HEK293 (cell line): ENCODE measurements around the gene ZNF48.
A peak's percentile ranks its signal among the peaks of the same experiment; 100 is the strongest.

ENCODE experiments used
- GLI4 ChIP-seq: fragments of 450-650 bp; formaldehyde crosslinking; IDR thresholded peaks from 2 replicates; pipeline ENCODE4 v1.5.1; 2016; ENCODE audit warnings: missing biosample characterization, missing genetic modification characterization
- HOXA7 ChIP-seq: sonication (generic); formaldehyde crosslinking; IDR thresholded peaks from 2 replicates; pipeline ENCODE4 v1.8.1; 2022; ENCODE audit warnings: missing genetic modification reagents, borderline replicate concordance
- INSM2 ChIP-seq: fragments of 450-650 bp; formaldehyde crosslinking; IDR thresholded peaks from 2 replicates; pipeline ENCODE4 v1.5.1; 2016; ENCODE audit warnings: missing biosample characterization, missing genetic modification characterization
- KLF10 ChIP-seq: fragments of 450-650 bp; IDR thresholded peaks from 2 replicates; pipeline ENCODE4 v1.5.1; 2018; ENCODE audit warnings: missing biosample characterization, mild to moderate bottlenecking, missing genetic modification characterization
- KLF7 ChIP-seq: fragments of 450-650 bp; formaldehyde crosslinking; IDR thresholded peaks from 2 replicates; pipeline ENCODE4 v1.5.1; 2016; ENCODE audit warnings: missing biosample characterization, missing genetic modification characterization, borderline replicate concordance
- MEIS1 ChIP-seq: sonication (generic); formaldehyde crosslinking; IDR thresholded peaks from 2 replicates; pipeline ENCODE4 v1.8.1; 2022; ENCODE audit warnings: missing genetic modification reagents, mild to moderate bottlenecking, borderline replicate concordance
- PRDM10 ChIP-seq: fragments of 450-650 bp; formaldehyde crosslinking; IDR thresholded peaks from 2 replicates; pipeline ENCODE4 v1.5.1; 2016; ENCODE audit warnings: missing biosample characterization, missing genetic modification characterization
- PRDM6 ChIP-seq: fragments of 450-650 bp; formaldehyde crosslinking; IDR thresholded peaks from 2 replicates; pipeline ENCODE4 v1.5.1; 2017; ENCODE audit warnings: missing biosample characterization, missing genetic modification characterization
- SCRT2 ChIP-seq: fragments of 450-650 bp; formaldehyde crosslinking; IDR thresholded peaks from 2 replicates; pipeline ENCODE4 v1.5.1; 2016; ENCODE audit warnings: missing biosample characterization, missing genetic modification characterization
- YY1 ChIP-seq: fragments of 450-650 bp; formaldehyde crosslinking; IDR thresholded peaks from 2 replicates; pipeline ENCODE4 v1.5.1; 2018; ENCODE audit warnings: missing biosample characterization, missing genetic modification characterization
- ZBTB17 ChIP-seq: fragments of 450-650 bp; formaldehyde crosslinking; IDR thresholded peaks from 2 replicates; pipeline ENCODE4 v1.5.1; 2016; ENCODE audit warnings: missing biosample characterization, missing genetic modification characterization
- ZBTB20 ChIP-seq: fragments of 450-650 bp; formaldehyde crosslinking; IDR thresholded peaks from 2 replicates; pipeline ENCODE4 v1.5.1; 2016; ENCODE audit warnings: missing biosample characterization, missing genetic modification characterization
- ZBTB26 ChIP-seq: fragments of 450-650 bp; formaldehyde crosslinking; optimal IDR thresholded peaks from 2 replicates; pipeline ENCODE3; 2016; ENCODE audit warnings: missing biosample characterization, mild to moderate bottlenecking, missing genetic modification characterization
- ZNF132 ChIP-seq: fragments of 450-650 bp; formaldehyde crosslinking; IDR thresholded peaks from 2 replicates; pipeline ENCODE4 v1.5.1; 2017; ENCODE audit warnings: missing biosample characterization, missing genetic modification characterization, borderline replicate concordance
- ZNF140 ChIP-seq: fragments of 450-650 bp; formaldehyde crosslinking; IDR thresholded peaks from 2 replicates; pipeline ENCODE4 v1.5.1; 2016; ENCODE audit warnings: missing biosample characterization, missing genetic modification characterization
- ZNF24 ChIP-seq: fragments of 450-650 bp; formaldehyde crosslinking; IDR thresholded peaks from 2 replicates; pipeline ENCODE4 v1.5.1; 2016; ENCODE audit warnings: missing biosample characterization, missing genetic modification characterization
- ZNF248 ChIP-seq: fragments of 450-650 bp; formaldehyde crosslinking; IDR thresholded peaks from 2 replicates; pipeline ENCODE4 v1.5.1; 2017; ENCODE audit warnings: missing biosample characterization, missing genetic modification characterization
- ZNF266 ChIP-seq: fragments of 450-650 bp; formaldehyde crosslinking; IDR thresholded peaks from 2 replicates; pipeline ENCODE4 v1.5.1; 2016; ENCODE audit warnings: missing biosample characterization, missing genetic modification characterization, low read depth
- ZNF302 ChIP-seq: fragments of 450-650 bp; formaldehyde crosslinking; IDR thresholded peaks from 2 replicates; pipeline ENCODE4 v1.5.1; 2016; ENCODE audit warnings: missing biosample characterization, missing genetic modification characterization, low read depth
- ZNF324 ChIP-seq: fragments of 450-650 bp; formaldehyde crosslinking; IDR thresholded peaks from 2 replicates; pipeline ENCODE4 v1.5.1; 2016; ENCODE audit warnings: missing biosample characterization, missing genetic modification characterization
- ZNF433 ChIP-seq: fragments of 450-650 bp; formaldehyde crosslinking; IDR thresholded peaks from 2 replicates; pipeline ENCODE4 v1.5.1; 2016; ENCODE audit warnings: missing biosample characterization, missing genetic modification characterization, low read depth
- ZNF48 ChIP-seq: fragments of 450-650 bp; formaldehyde crosslinking; IDR thresholded peaks from 2 replicates; pipeline ENCODE4 v1.5.1; 2016; ENCODE audit warnings: missing biosample characterization, missing genetic modification characterization
- ZNF501 ChIP-seq: fragments of 450-650 bp; formaldehyde crosslinking; IDR thresholded peaks from 2 replicates; pipeline ENCODE4 v1.5.1; 2016; ENCODE audit warnings: missing biosample characterization, missing genetic modification characterization
- ZNF544 ChIP-seq: fragments of 450-650 bp; formaldehyde crosslinking; IDR thresholded peaks from 2 replicates; pipeline ENCODE4 v1.5.0; 2017; ENCODE audit warnings: missing biosample characterization, missing genetic modification characterization
- ZNF558 ChIP-seq: fragments of 450-650 bp; formaldehyde crosslinking; IDR thresholded peaks from 2 replicates; pipeline ENCODE4 v1.5.1; 2016; ENCODE audit warnings: missing biosample characterization, missing genetic modification characterization
- ZNF629 ChIP-seq: fragments of 450-650 bp; formaldehyde crosslinking; IDR thresholded peaks from 2 replicates; pipeline ENCODE4 v1.5.1; 2017; ENCODE audit warnings: missing biosample characterization, missing genetic modification characterization
- ZNF639 ChIP-seq: fragments of 450-650 bp; formaldehyde crosslinking; IDR thresholded peaks from 2 replicates; pipeline ENCODE4 v1.5.1; 2016; ENCODE audit warnings: missing biosample characterization, missing genetic modification characterization
- ZNF76 ChIP-seq: fragments of 450-650 bp; formaldehyde crosslinking; IDR thresholded peaks from 2 replicates; pipeline ENCODE4; 2016; ENCODE audit warnings: low read depth, missing biosample characterization, missing genetic modification characterization, borderline replicate concordance
- ZXDB ChIP-seq: fragments of 450-650 bp; formaldehyde crosslinking; IDR thresholded peaks from 2 replicates; pipeline ENCODE4 v1.5.1; 2016; ENCODE audit warnings: missing biosample characterization, missing genetic modification characterization

The ZNF48 gene

GRCh38 chr16:30429678-30430427 lies 34.6 kb downstream of the ZNF48 start, which contains the start of gene DCTPP1 (continued):
- TF ChIP-seq PRDM10 (tag by site-specific recombination) (peak; percentile 90), PRDM6 (tag by site-specific recombination) (no peak), ZNF544 (tag by site-specific recombination) (no peak), SCRT2 (tag by site-specific recombination) (peak; percentile 86), ZNF248 (tag by site-specific recombination) (no peak), ZNF76 (no peak), ZNF140 (no peak), ZNF266 (tag by site-specific recombination) (0 out of 2 replicates have a peak, but pooled peaks have one; percentile 8), INSM2 (peak; percentile 73), ZNF629 (tag by site-specific recombination) (peak; percentile 67), ZNF639 (tag by site-specific recombination) (peak; percentile 72), ZNF132 (no peak), ZNF302 (tag by site-specific recombination) (0 out of 2 replicates have a peak, but pooled peaks have one; percentile 11), KLF10 (tag by site-specific recombination) (peak; percentile 68), ZNF558 (tag by site-specific recombination) (peak; percentile 77; the same call in 1 of the 2 replicates), ZNF501 (peak; percentile 78), ZBTB26 (peak; percentile 57), MEIS1 (CRISPR knock-in tag) (no peak), YY1 (tag by site-specific recombination) (peak; percentile 61), ZBTB17 (tag by site-specific recombination) (peak; percentile 63), ZNF24 (tag by site-specific recombination) (peak; percentile 88; the same call in 1 of the 2 replicates), ZNF433 (tag by site-specific recombination) (no peak), ZNF48 (tag by site-specific recombination) (no peak), KLF7 (tag by site-specific recombination) (peak; percentile 91), ZNF324 (peak; percentile 64; the same call in 1 of the 2 replicates), HOXA7 (CRISPR knock-in tag) (no peak), GLI4 (tag by site-specific recombination) (no peak), ZBTB20 (tag by site-specific recombination) (peak; percentile 76; the same call in 1 of the 2 replicates), ZXDB (peak; percentile 81)
